HepG2 (cell line): ENCODE results near the gene ARHGDIA. TPM values are rescaled to one million over a fixed set of nuclear protein-coding genes. Genes with fewer than 3 reads are reported as not detected.

ENCODE experiments used
- DZIP1 ChIP-seq: sonication (generic); formaldehyde crosslinking; IDR thresholded peaks from 2 replicates; pipeline ENCODE4 v1.5.0; 2020; ENCODE audit warnings: mild to moderate bottlenecking, missing genetic modification reagents
- E2F5 ChIP-seq: sonication (generic); formaldehyde crosslinking; conservative IDR thresholded peaks from 2 replicates; pipeline ENCODE4 v1.4.0; 2020; ENCODE audit warnings: missing genetic modification reagents
- ERF ChIP-seq: IDR thresholded peaks from 2 replicates; pipeline ENCODE4 v1.6.1; 2018; ENCODE audit warnings: missing biosample characterization, missing genetic modification reagents
- HDAC2 ChIP-seq: sonication (generic); formaldehyde crosslinking; IDR thresholded peaks from 2 replicates; pipeline ENCODE4 v1.4.0; 2020; ENCODE audit warnings: missing genetic modification reagents
- HNRNPUL1 ChIP-seq: fragments of 200-400 bp; formaldehyde crosslinking; IDR thresholded peaks from 2 replicates; pipeline ENCODE4 v1.6.1; 2017; ENCODE audit warnings: low read depth, mild to moderate bottlenecking, low read length, moderate library complexity
- IRF2 ChIP-seq: IDR thresholded peaks from 2 replicates; pipeline ENCODE4 v1.6.1; 2018; ENCODE audit warnings: missing genetic modification reagents, missing compliant biosample characterization
- SYNCRIP ChIP-seq: fragments of 200-400 bp; formaldehyde crosslinking; IDR thresholded peaks from 2 replicates; pipeline ENCODE4 v1.6.1; 2018; ENCODE audit warnings: mild to moderate bottlenecking, low read depth, low read length; ENCODE audit not compliant: insufficient read depth
- TFE3 ChIP-seq: IDR thresholded peaks from 2 replicates; pipeline ENCODE4 v1.6.1; 2016
- THAP7 ChIP-seq: sonication (generic); formaldehyde crosslinking; IDR thresholded peaks from 2 replicates; pipeline ENCODE4 v1.8.1; 2023; ENCODE audit warnings: mild to moderate bottlenecking, missing genetic modification reagents
- ZBTB21 ChIP-seq: sonication (generic); formaldehyde crosslinking; IDR thresholded peaks from 2 replicates; pipeline ENCODE4 v1.4.0; 2020; ENCODE audit warnings: missing genetic modification reagents
- ZBTB3 ChIP-seq: sonication (generic); formaldehyde crosslinking; IDR thresholded peaks from 2 replicates; pipeline ENCODE4 v1.4.0; 2020; ENCODE audit warnings: low read depth, mild to moderate bottlenecking, moderate library complexity, missing genetic modification reagents, borderline replicate concordance
- ZFP62 ChIP-seq: sonication (generic); formaldehyde crosslinking; IDR thresholded peaks from 2 replicates; pipeline ENCODE4 v1.4.0; 2020; ENCODE audit warnings: missing genetic modification reagents
- ZNF136 ChIP-seq: sonication (generic); formaldehyde crosslinking; IDR thresholded peaks from 2 replicates; pipeline ENCODE4 v1.8.1; 2022; ENCODE audit warnings: low read depth, mild to moderate bottlenecking, moderate library complexity, missing genetic modification reagents
- ZNF317 ChIP-seq: sonication (generic); formaldehyde crosslinking; IDR thresholded peaks from 2 replicates; pipeline ENCODE4 v1.5.0; 2020; ENCODE audit warnings: mild to moderate bottlenecking, missing genetic modification reagents
- ZNF770 ChIP-seq: sonication (generic); formaldehyde crosslinking; IDR thresholded peaks from 2 replicates; pipeline ENCODE4 v1.5.0; 2020; ENCODE audit warnings: mild to moderate bottlenecking, missing genetic modification reagents
- ZXDC ChIP-seq: sonication (generic); formaldehyde crosslinking; IDR thresholded peaks from 2 replicates; pipeline ENCODE4 v1.5.0; 2020; ENCODE audit warnings: mild to moderate bottlenecking, missing genetic modification reagents
- polyA plus RNA-seq, 8 experiments: library from polyadenylated mRNA; depleted of rRNA in 3 of 8; stranded (reverse) in 7 of 8; unstranded in 1 of 8; fragments of >200 nt; fragmentation: Illumina TruSeq in 4 of 8; extraction: Trizol in 4 of 8; gene quantifications; 2 replicates each; pipeline versions ENCODE4 v1.2.1 to v1.2.3, GENCODE V29; 2011 to 2016; ENCODE audit warnings: low read depth in 4 of 8, missing spikeins in 1 of 8, mixed read lengths in 1 of 8; ENCODE audit not compliant: insufficient read depth in 1 of 8
- total RNA-seq, 5 experiments: library from RNA; depleted of rRNA; stranded (reverse); fragments of >200 nt; fragmentation: Illumina TruSeq; extraction: Trizol; gene quantifications; 2 replicates each; pipeline ENCODE4 v1.2.3, GENCODE V29; 2016; ENCODE audit warnings: low read depth in 1 of 5

Gene ARHGDIA
- total and polyA plus RNA-seq, 2 of the 13 experiments (the other 11 are each of a cell fraction or from before 2014, with no cell fraction given) = 40.0 to 64.0 TPM

GRCh38 chr17:81833160-81833920, 37.8 kb downstream of the ARHGDIA start, which contains the start of gene MCRIP1 (continued):
- peak; percentile 68 for TF ChIP-seq ZNF770 (CRISPR knock-in tag)
- TF ChIP-seq ERF (CRISPR knock-in tag) = peak; percentile 86
- TF ChIP-seq ZBTB3 (CRISPR knock-in tag) = peak; percentile 78; the same call in 1 of the 2 replicates
- peak; percentile 77 for TF ChIP-seq DZIP1 (CRISPR knock-in tag)
- 0 out of 2 replicates have a peak, but pooled peaks have one; percentile 44 for TF ChIP-seq THAP7 (CRISPR knock-in tag)
- TF ChIP-seq HNRNPUL1 = no peak
- TF ChIP-seq ZXDC (CRISPR knock-in tag) = peak; percentile 81; the same call in 1 of the 2 replicates
- TF ChIP-seq SYNCRIP = no peak
- TF ChIP-seq TFE3 = peak; percentile 91
- TF ChIP-seq ZBTB21 = no peak; the same call in none of the 2 replicates
- no peak; the same call in none of the 2 replicates for TF ChIP-seq ZNF317 (CRISPR knock-in tag)
- TF ChIP-seq E2F5 (CRISPR knock-in tag) = no peak; the same call in 1 of the 2 replicates
- TF ChIP-seq ZNF136 (CRISPR knock-in tag) = peak; percentile 93; the same call in 1 of the 2 replicates
- TF ChIP-seq ZFP62 (CRISPR knock-in tag) = no peak
- peak; percentile 50 for TF ChIP-seq HDAC2 (CRISPR knock-in tag)
- 0 out of 2 replicates have a peak, but pooled peaks have one; percentile 43 for TF ChIP-seq IRF2 (CRISPR knock-in tag)
